Measurements from ENCODE around the gene CARD14.

Gene CARD14

GRCh38 chr17:80180192-80180591 is 10.4 kb downstream of the CARD14 start:
- no peak for TF ChIP-seq FOXP2 (optimal IDR thresholded peaks at IDR 0.05; ENCODE audit: borderline replicate concordance, extremely low read depth, extremely low read length, insufficient read depth)
- TF ChIP-seq TAF1 (IDR thresholded peaks at IDR 0.05; ENCODE audit: borderline replicate concordance, insufficient read depth, low read length): no peak
- no peak for TF ChIP-seq REST (IDR thresholded peaks at IDR 0.05; ENCODE audit: insufficient read depth in 1 of 2, low read depth in 2 of 2, low read length in 2 of 2)
- no peak for TF ChIP-seq POLR2AphosphoS5 (IDR thresholded peaks at IDR 0.05; ENCODE audit: low read depth, low read length)
- TF ChIP-seq SIN3A (IDR thresholded peaks at IDR 0.05; ENCODE audit: borderline replicate concordance, insufficient read depth, low read length): no peak

- no peak for TF ChIP-seq SIN3A (IDR thresholded peaks at IDR 0.05; ENCODE audit: borderline replicate concordance, insufficient read depth, low read length)
- no peak for TF ChIP-seq POLR2AphosphoS5 (IDR thresholded peaks at IDR 0.05; ENCODE audit: low read depth, low read length)
- TF ChIP-seq TAF1 (IDR thresholded peaks at IDR 0.05; ENCODE audit: borderline replicate concordance, insufficient read depth, low read length): no peak
- TF ChIP-seq FOXP2 (optimal IDR thresholded peaks at IDR 0.05; ENCODE audit: borderline replicate concordance, extremely low read depth, extremely low read length, insufficient read depth): no peak
- TF ChIP-seq REST (IDR thresholded peaks at IDR 0.05; ENCODE audit: insufficient read depth in 1 of 2, low read depth in 2 of 2, low read length in 2 of 2): no peak
Measured at GRCh38 chr17:80181431-80181830, 11.6 kb downstream of the CARD14 start.

GRCh38 chr17:80182118-80182844 is 12.5 kb downstream of the CARD14 start:
- no peak for TF ChIP-seq FOXP2 (optimal IDR thresholded peaks at IDR 0.05; ENCODE audit: borderline replicate concordance, extremely low read depth, extremely low read length, insufficient read depth)
- TF ChIP-seq SIN3A (IDR thresholded peaks at IDR 0.05; ENCODE audit: borderline replicate concordance, insufficient read depth, low read length): no peak
- no peak for TF ChIP-seq REST (IDR thresholded peaks at IDR 0.05; ENCODE audit: insufficient read depth in 1 of 2, low read depth in 2 of 2, low read length in 2 of 2)
- no peak for TF ChIP-seq TAF1 (IDR thresholded peaks at IDR 0.05; ENCODE audit: borderline replicate concordance, insufficient read depth, low read length)
- TF ChIP-seq POLR2AphosphoS5 (IDR thresholded peaks at IDR 0.05; ENCODE audit: low read depth, low read length): no peak

GRCh38 chr17:80182845-80183223 is 13.0 kb downstream of the CARD14 start:
- no peak for TF ChIP-seq POLR2AphosphoS5 (IDR thresholded peaks at IDR 0.05; ENCODE audit: low read depth, low read length)
- no peak for TF ChIP-seq TAF1 (IDR thresholded peaks at IDR 0.05; ENCODE audit: borderline replicate concordance, insufficient read depth, low read length)
- no peak for TF ChIP-seq REST (IDR thresholded peaks at IDR 0.05; ENCODE audit: insufficient read depth in 1 of 2, low read depth in 2 of 2, low read length in 2 of 2)
- TF ChIP-seq SIN3A (IDR thresholded peaks at IDR 0.05; ENCODE audit: borderline replicate concordance, insufficient read depth, low read length): no peak
- TF ChIP-seq FOXP2 (optimal IDR thresholded peaks at IDR 0.05; ENCODE audit: borderline replicate concordance, extremely low read depth, extremely low read length, insufficient read depth): no peak
